B cell (primary cell): ENCODE results near the gene OTOF. TPM values are rescaled to one million over a fixed set of nuclear protein-coding genes. Genes with fewer than 3 reads are reported as not detected.

Experiments used
- ATAC-seq: fragments of 200-7000 bp; cut with Tn5 transposase; one replicate; pipeline ENCODE4 v1.10.0; 2021; ENCODE audit warnings: low read depth, mild to moderate bottlenecking, moderate number of reproducible peaks, moderate library complexity
- CTCF ChIA-PET: fragments of 350-600 bp; sonication (Branson Sonifier 250); formaldehyde crosslinking; loops from one replicate; lab custom pipeline; 2021; ENCODE audit warnings: antibody characterized with exemption, inconsistent platforms; lab: Charles Lee
- POLR2A ChIA-PET: fragments of 350-600 bp; sonication (Branson Sonifier 250); formaldehyde crosslinking; loops from one replicate; lab custom pipeline; 2021; ENCODE audit warnings: antibody characterized with exemption; lab: Charles Lee
- DNase-seq: peaks from one replicate; pipeline ENCODE4 v3.0.0; 2013
- H2AFZ ChIP-seq: 2 replicates; pipeline ENCODE4 v1.6.1; 2012; ENCODE audit warnings: mild to moderate bottlenecking, low read depth, low read length; ENCODE audit not compliant: insufficient read depth, poor library complexity, severe bottlenecking
- H3K27ac ChIP-seq, 2 donors: 1 replicate in 1 of 2; 2 replicates in 1 of 2; pipeline ENCODE4 v1.5.1; 2012 to 2013; ENCODE audit warnings: low read length in 2 of 2, mild to moderate bottlenecking in 2 of 2, moderate library complexity in 1 of 2
- H3K27me3 ChIP-seq, 4 experiments: fragments of 200-600 bp in 1 of 4; sonication (generic) in 1 of 4; replicated peaks in 1 of 4; 1 replicate in 2 of 4; 2 replicates in 2 of 4; pipeline versions ENCODE4 v1.6.1 to v1.7.0; 2013 to 2016; ENCODE audit warnings: low read length in 3 of 4, mild to moderate bottlenecking in 2 of 4, mixed read lengths in 1 of 4, moderate library complexity in 1 of 4; ENCODE audit not compliant: insufficient read depth in 4 of 4, control insufficient read depth in 3 of 4; ENCODE audit errors: control extremely low read depth in 1 of 4
- H3K36me3 ChIP-seq, 2 experiments: replicated peaks in 1 of 2; 1 replicate in 1 of 2; 2 replicates in 1 of 2; pipeline versions ENCODE4 v1.6.1 to v1.7.1; 2013; ENCODE audit warnings: low read length in 1 of 2; ENCODE audit not compliant: insufficient read depth in 2 of 2, control insufficient read depth in 1 of 2; ENCODE audit errors: control extremely low read depth in 1 of 2, extremely low read depth in 1 of 2
- H3K4me1 ChIP-seq, 2 donors: fragments of 200-600 bp in 1 of 2; sonication (generic) in 1 of 2; 1 replicate in 1 of 2; 2 replicates in 1 of 2; pipeline versions ENCODE4 v1.5.1 to v1.6.1; 2013 to 2017; ENCODE audit warnings: low read length in 2 of 2; ENCODE audit not compliant: control insufficient read depth in 2 of 2, insufficient read depth in 2 of 2
- H3K4me2 ChIP-seq: replicated peaks from 2 replicates; pipeline ENCODE3; 2012; ENCODE audit warnings: mild to moderate bottlenecking, low read depth, low read length; ENCODE audit not compliant: poor library complexity, severe bottlenecking
- H3K4me3 ChIP-seq, 5 experiments: fragments of 200-600 bp in 1 of 5; sonication (generic) in 1 of 5; 1 replicate in 3 of 5; 2 replicates in 2 of 5; pipeline versions ENCODE4 v1.5.1 to v1.7.0; 2011 to 2016; ENCODE audit warnings: low read length in 4 of 5, mild to moderate bottlenecking in 4 of 5, low read depth in 2 of 5, control low read depth in 1 of 5, moderate library complexity in 1 of 5; ENCODE audit not compliant: insufficient read depth in 1 of 5; ENCODE audit errors: control extremely low read depth in 1 of 5, extremely low read depth in 1 of 5
- H3K79me2 ChIP-seq: fragments of 200-600 bp; sonication (generic); one replicate; pipeline ENCODE4 v1.6.0; 2016; ENCODE audit warnings: low read length; ENCODE audit not compliant: control insufficient read depth, insufficient read depth
- H3K9ac ChIP-seq: fragments of 200-600 bp; sonication (generic); 2 replicates; pipeline ENCODE4 v1.6.1; 2017; ENCODE audit warnings: mild to moderate bottlenecking, low read length, moderate library complexity
- H3K9me3 ChIP-seq, 3 donors: one replicate each; pipeline versions ENCODE4 v1.6.1 to v1.7.1; 2013; ENCODE audit warnings: low read length in 2 of 3; ENCODE audit not compliant: control insufficient read depth in 2 of 3, insufficient read depth in 1 of 3; ENCODE audit errors: control extremely low read depth in 1 of 3
- H4K20me1 ChIP-seq: 2 replicates; pipeline ENCODE4 v1.6.0; 2012; ENCODE audit warnings: mild to moderate bottlenecking, low read length; ENCODE audit not compliant: insufficient read depth, control insufficient read depth, poor library complexity, severe bottlenecking
- H3K27ac Mint-ChIP-seq: one replicate; pipeline ENCODE4 v1.8.0; 2021; ENCODE audit warnings: mixed read lengths
- H3K27me3 Mint-ChIP-seq: one replicate; pipeline ENCODE4 v1.8.0; 2021; ENCODE audit warnings: mixed read lengths
- H3K4me1 Mint-ChIP-seq: one replicate; pipeline ENCODE4 v1.8.0; 2021; ENCODE audit warnings: mixed read lengths
- H3K4me3 Mint-ChIP-seq: one replicate; pipeline ENCODE4 v1.8.0; 2021; ENCODE audit warnings: mixed read lengths
- H3K9me3 Mint-ChIP-seq: one replicate; pipeline ENCODE4 v1.8.0; 2022; ENCODE audit warnings: mixed read lengths; ENCODE audit not compliant: insufficient read depth
- EZH2 ChIP-seq: IDR thresholded peaks from 2 replicates; pipeline ENCODE4 v1.6.1; 2012; ENCODE audit warnings: borderline replicate concordance, low read depth, mild to moderate bottlenecking, moderate library complexity, low read length; ENCODE audit not compliant: insufficient read depth, poor library complexity, severe bottlenecking
- WGBS: methylation state at CpG from one replicate; pipeline ENCODE4 v1.1.5; 2013; ENCODE audit warnings: missing lambda C conversion rate; ENCODE audit not compliant: insufficient coverage; 5-methylcytosine and 5-hydroxymethylcytosine counted together
- intact Hi-C: fragments of 100-400 bp; cut with micrococcal nuclease; formaldehyde crosslinking; loops from one replicate; pipeline ENCODE4 v1.10.0; 2022
- polyA plus RNA-seq: library from polyadenylated mRNA; depleted of rRNA; stranded (reverse); fragments of >200 nt; gene quantifications from 2 replicates; pipeline ENCODE4 v1.2.3, GENCODE V29; 2012
- total RNA-seq, 2 donors: library from RNA; stranded (reverse); fragments of 120-200 nt in 1 of 2; gene quantifications; 1 replicate in 1 of 2; 2 replicates in 1 of 2; pipeline versions ENCODE4 v1.2.3 to v1.2.4, GENCODE V29; 2013 to 2022
- TF ChIP-seq, protein P1 (sequence below): fragments of 200-600 bp; IDR thresholded peaks from one replicate; pipeline ENCODE4 v1.8.0; 2022; ENCODE audit warnings: antibody characterized with exemption, mild to moderate bottlenecking

OTOF gene
- total and polyA plus RNA-seq, 2 donors (not counting 1 experiment from before 2014, with no cell fraction given): not detected

DNA sequence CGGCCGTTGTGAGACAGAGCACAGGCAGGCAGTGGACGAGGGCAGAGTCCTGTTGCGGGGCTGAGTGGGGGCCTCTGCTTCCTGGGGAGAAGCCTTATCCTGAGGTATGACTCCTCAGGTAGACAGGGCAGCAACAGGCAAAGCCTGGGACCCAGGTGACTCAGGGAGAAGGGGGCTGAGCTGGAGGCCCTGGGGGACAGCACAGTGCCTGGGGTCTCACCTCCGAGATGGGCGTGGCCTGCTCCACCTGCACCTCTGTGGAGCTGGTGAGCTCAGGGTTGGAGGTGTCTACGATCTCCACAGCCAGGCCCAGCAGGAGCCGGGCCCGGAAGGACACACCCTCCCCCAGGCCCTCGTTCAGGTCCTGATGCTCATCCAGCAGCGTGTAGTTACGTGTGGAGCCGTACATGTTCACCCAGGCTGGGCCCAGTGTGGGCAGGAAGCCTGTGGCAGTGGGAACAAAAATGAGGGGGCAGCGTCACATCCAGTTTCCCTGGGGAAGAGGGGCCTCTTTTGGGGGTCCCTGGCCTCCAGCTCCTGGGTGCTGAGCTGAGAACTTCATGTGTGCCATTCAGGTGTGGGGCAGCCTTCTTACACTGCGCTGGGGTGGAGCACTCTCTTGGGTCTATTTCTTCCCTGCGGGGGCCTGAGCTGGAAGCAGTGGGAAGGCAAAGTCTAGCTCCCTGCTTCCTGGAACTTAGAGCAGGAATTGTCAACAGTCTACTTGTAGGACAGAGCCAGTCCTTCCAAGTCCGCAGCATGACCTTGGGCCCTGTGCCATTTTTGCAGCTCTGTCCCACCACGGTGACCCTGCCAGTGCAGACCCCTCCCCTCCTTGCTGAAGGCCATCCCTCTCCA is 2.9 kb upstream of the OTOF start:
- Histone ChIP-seq H3K36me3 (no peaks in the 10 kb centered on the region), H4K20me1 (no peaks in the 10 kb centered on the region), H3K27me3 (no peaks in the 10 kb centered on the region), H2AFZ (no peak overlapping the region), H3K27ac (no peak overlapping the region), H3K4me3 (no peak overlapping the region), H3K4me2 (no peak overlapping the region), H3K79me2 (no peaks in the 10 kb centered on the region), H3K9ac (no peak overlapping the region), H3K4me1 (no peaks in the 10 kb centered on the region), H3K9me3 (peaks cover 0 to 3% (median 0%) of the 10 kb centered on the region in 3 donors)
- ChIA-PET POLR2A (no interaction called here), CTCF (no interaction called here)
- peaks cover 13% of the 10 kb centered on the region for H3K27me3 Mint-ChIP-seq
- H3K27ac Mint-ChIP-seq: no peak overlapping the region
- peaks cover 3% of the 10 kb centered on the region for H3K4me1 Mint-ChIP-seq
- no peak for TF ChIP-seq EZH2
- TF ChIP-seq, protein P1, sequence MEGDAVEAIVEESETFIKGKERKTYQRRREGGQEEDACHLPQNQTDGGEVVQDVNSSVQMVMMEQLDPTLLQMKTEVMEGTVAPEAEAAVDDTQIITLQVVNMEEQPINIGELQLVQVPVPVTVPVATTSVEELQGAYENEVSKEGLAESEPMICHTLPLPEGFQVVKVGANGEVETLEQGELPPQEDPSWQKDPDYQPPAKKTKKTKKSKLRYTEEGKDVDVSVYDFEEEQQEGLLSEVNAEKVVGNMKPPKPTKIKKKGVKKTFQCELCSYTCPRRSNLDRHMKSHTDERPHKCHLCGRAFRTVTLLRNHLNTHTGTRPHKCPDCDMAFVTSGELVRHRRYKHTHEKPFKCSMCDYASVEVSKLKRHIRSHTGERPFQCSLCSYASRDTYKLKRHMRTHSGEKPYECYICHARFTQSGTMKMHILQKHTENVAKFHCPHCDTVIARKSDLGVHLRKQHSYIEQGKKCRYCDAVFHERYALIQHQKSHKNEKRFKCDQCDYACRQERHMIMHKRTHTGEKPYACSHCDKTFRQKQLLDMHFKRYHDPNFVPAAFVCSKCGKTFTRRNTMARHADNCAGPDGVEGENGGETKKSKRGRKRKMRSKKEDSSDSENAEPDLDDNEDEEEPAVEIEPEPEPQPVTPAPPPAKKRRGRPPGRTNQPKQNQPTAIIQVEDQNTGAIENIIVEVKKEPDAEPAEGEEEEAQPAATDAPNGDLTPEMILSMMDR: no peak
- no peaks in the 10 kb centered on the region for H3K9me3 Mint-ChIP-seq
- 88% methylated on average over 17 of the region's 18 CpGs for WGBS
- intact Hi-C loops: no loop called here
- no peak for ATAC-seq
- no peak for DNase-seq
- no peak overlapping the region for H3K4me3 Mint-ChIP-seq
